ENCODE measurements around the gene RELN. TPM values are rescaled to one million over a fixed set of nuclear protein-coding genes. Genes with fewer than 3 reads are reported as not detected.

RELN gene
- total RNA-seq, 1 experiment from 2014 or later, result 0.20 TPM

- no peak for TF ChIP-seq ATF6 (CRISPR knock-in tag; IDR thresholded peaks at IDR 0.05)
- TF ChIP-seq ATF2 (CRISPR knock-in tag; IDR thresholded peaks at IDR 0.05; ENCODE audit: borderline replicate concordance, low read depth), result no peak
- TF ChIP-seq ZNF512 (CRISPR knock-in tag; IDR thresholded peaks at IDR 0.05; ENCODE audit: borderline replicate concordance), result no peak
- no peak for TF ChIP-seq E2F5 (CRISPR knock-in tag; IDR thresholded peaks at IDR 0.05)
These were observed 238.1 kb downstream of the RELN start (continued) for GRCh38 chr7:103751311-103751880.

GRCh38 chr7:103748680-103749079 lies 240.8 kb downstream of the RELN start:
- no peaks in the 10 kb centered on the region for H3K27me3 Mint-ChIP-seq (ENCODE audit: low read depth)
- CTCF ChIA-PET, result no interaction called here

More at GRCh38 chr7:103748680-103749079, 240.8 kb downstream of the RELN start:
- H3K36me3 Mint-ChIP-seq, result no peaks in the 10 kb centered on the region
- H3K9me3 Mint-ChIP-seq, result peaks cover 10% of the 10 kb centered on the region; the same call in 1 of the 2 replicates
- POLR2A ChIA-PET, result no interaction called here
- H3K4me1 Mint-ChIP-seq, result peaks cover 8% of the 10 kb centered on the region
- no peak for ATAC-seq
- DNase-seq (ENCODE audit: low spot score), result no peak
- H3K27ac Mint-ChIP-seq, result no peak overlapping the region
- no peak overlapping the region for H3K4me3 Mint-ChIP-seq
- no peak for TF ChIP-seq SMAD3 (CRISPR knock-in tag; IDR thresholded peaks at IDR 0.05; ENCODE audit: borderline replicate concordance)
- TF ChIP-seq USF2 (CRISPR knock-in tag; IDR thresholded peaks at IDR 0.05), result no peak
- TF ChIP-seq NR1H2 (CRISPR knock-in tag; IDR thresholded peaks at IDR 0.05), result no peak
- TF ChIP-seq PRRX2 (CRISPR knock-in tag; IDR thresholded peaks at IDR 0.05), result no peak
- TF ChIP-seq ZNF232 (CRISPR knock-in tag; IDR thresholded peaks at IDR 0.05), result no peak
- no peak for TF ChIP-seq IRF2 (CRISPR knock-in tag; IDR thresholded peaks at IDR 0.05; ENCODE audit: borderline replicate concordance, low read depth)
- no peak for TF ChIP-seq NR2C2 (CRISPR knock-in tag; IDR thresholded peaks at IDR 0.05)
- no peak for TF ChIP-seq AR (CRISPR knock-in tag; IDR thresholded peaks at IDR 0.05)
- TF ChIP-seq ZNF281 (CRISPR knock-in tag; IDR thresholded peaks at IDR 0.05), result no peak
- TF ChIP-seq ZNF512 (CRISPR knock-in tag; IDR thresholded peaks at IDR 0.05; ENCODE audit: borderline replicate concordance), result no peak
- no peak for TF ChIP-seq ZMAT4 (CRISPR knock-in tag; IDR thresholded peaks at IDR 0.05)
- TF ChIP-seq ZBTB21 (CRISPR knock-in tag; IDR thresholded peaks at IDR 0.05; ENCODE audit: borderline replicate concordance), result no peak
